HepG2 (cell line): ENCODE measurements around the gene PALM. TPM values are rescaled to one million over a fixed set of nuclear protein-coding genes. Genes with fewer than 3 reads are reported as not detected.

Experiments
- ATAC-seq: fragments of 200-7000 bp; cut with Tn5 transposase; 3 replicates; pipeline ENCODE4 v1.9.1; 2020; ENCODE audit warnings: mild to moderate bottlenecking, moderate library complexity
- BruUV-seq: library from RNA; stranded (reverse); fragments of 400-500 nt; replicated peaks from 2 replicates; lab custom pipeline; 2021; lab: Mats Ljungman, UMichigan
- CTCF ChIA-PET: fragments of 300-600 bp; formaldehyde crosslinking; extraction: SDS; loops from one replicate; lab custom pipeline; 2021; ENCODE audit warnings: low total read pairs, inconsistent platforms, low intra/inter-chr PET ratio; lab: Yijun Ruan, JAX
- POLR2A ChIA-PET: fragments of 350-600 bp; sonication (Branson Sonifier 250); formaldehyde crosslinking; loops from one replicate; lab custom pipeline; 2020; ENCODE audit warnings: antibody characterized with exemption, inconsistent platforms; lab: Yijun Ruan, JAX
- DNase-seq: peaks from one replicate; pipeline ENCODE4 v3.0.0-alpha.2; 2015; ENCODE audit warnings: low spot score
- FAIRE-seq: peaks from 3 replicates; lab custom pipeline; 2011; peaks lifted over from hg19 to GRCh38; lab: Jason Lieb, UNC
- H2AFZ ChIP-seq: one replicate; pipeline ENCODE4 v1.6.1; 2011; ENCODE audit warnings: low read length, inconsistent platforms
- H3K27ac ChIP-seq: fragments of 300-600 bp; 3 replicates; pipeline ENCODE4 v1.8.0; 2011; ENCODE audit warnings: mixed run types, mild to moderate bottlenecking, mixed read lengths, low read length, inconsistent platforms; ENCODE audit not compliant: insufficient read depth; ENCODE audit errors: extremely low read length
- H3K27me3 ChIP-seq, 2 experiments: fragments of 200-600 bp in 1 of 2; 2 replicates in 1 of 2; 3 replicates in 1 of 2; pipeline versions ENCODE4 v1.6.0 to v1.8.0; 2011; ENCODE audit warnings: low read length in 2 of 2, mild to moderate bottlenecking in 2 of 2, moderate library complexity in 2 of 2, inconsistent platforms in 1 of 2; ENCODE audit not compliant: insufficient read depth in 2 of 2, control insufficient read depth in 1 of 2
- H3K36me3 ChIP-seq, 2 experiments: fragments of 200-600 bp in 1 of 2; replicated peaks in 1 of 2; 2 replicates in 1 of 2; 3 replicates in 1 of 2; pipeline versions ENCODE4 v1.5.1 to v1.8.0; 2011; ENCODE audit warnings: low read length in 2 of 2, inconsistent platforms in 1 of 2; ENCODE audit not compliant: insufficient read depth in 2 of 2, control insufficient read depth in 1 of 2
- H3K4me1 ChIP-seq: 2 replicates; pipeline ENCODE4 v1.5.1; 2012; ENCODE audit warnings: low read length, inconsistent platforms; ENCODE audit not compliant: insufficient read depth
- H3K4me2 ChIP-seq: 2 replicates; pipeline ENCODE4 v1.6.0; 2011; ENCODE audit warnings: low read depth, low read length, inconsistent platforms
- H3K4me3 ChIP-seq, 3 experiments: fragments of 200-600 bp in 1 of 3; sonication (generic), shearing (Covaris generic) in 1 of 3; replicated peaks in 1 of 3; 2 replicates each; pipeline ENCODE4 v1.5.1; 2011 to 2016; ENCODE audit warnings: low read length in 3 of 3, inconsistent platforms in 2 of 3, low read depth in 2 of 3, mild to moderate bottlenecking in 2 of 3, control low read depth in 1 of 3, mixed read lengths in 1 of 3; ENCODE audit not compliant: insufficient read depth in 1 of 3
- H3K79me2 ChIP-seq: one replicate; pipeline ENCODE4 v1.6.1; 2011; ENCODE audit warnings: low read length, inconsistent platforms; ENCODE audit not compliant: insufficient read depth
- H3K9ac ChIP-seq: 2 replicates; pipeline ENCODE4 v1.6.0; 2011; ENCODE audit warnings: mild to moderate bottlenecking, low read depth, low read length, inconsistent platforms; ENCODE audit not compliant: insufficient read depth
- H3K9me3 ChIP-seq: 2 replicates; pipeline ENCODE4 v1.5.1; 2012; ENCODE audit warnings: mild to moderate bottlenecking, low read length
- H4K20me1 ChIP-seq: 2 replicates; pipeline ENCODE4 v1.6.0; 2011; ENCODE audit warnings: inconsistent platforms, mild to moderate bottlenecking, low read length, moderate library complexity; ENCODE audit not compliant: insufficient read depth
- ATM ChIP-seq: fragments of 450-650 bp; IDR thresholded peaks from 2 replicates; pipeline ENCODE4 v1.7.1; 2017; ENCODE audit warnings: mild to moderate bottlenecking, borderline replicate concordance
- DPF2 ChIP-seq: sonication (generic); formaldehyde crosslinking; IDR thresholded peaks from 2 replicates; pipeline ENCODE4 v1.4.0; 2020; ENCODE audit warnings: mild to moderate bottlenecking, low read depth, missing genetic modification reagents, borderline replicate concordance
- FOXC1 ChIP-seq: sonication (generic); formaldehyde crosslinking; IDR thresholded peaks from 2 replicates; pipeline ENCODE4 v1.8.0; 2022; ENCODE audit warnings: mild to moderate bottlenecking, missing genetic modification reagents, borderline replicate concordance
- GABPB1 ChIP-seq: IDR thresholded peaks from 2 replicates; pipeline ENCODE4 v1.6.1; 2016; ENCODE audit warnings: mild to moderate bottlenecking, missing genetic modification reagents, moderate library complexity, missing compliant biosample characterization
- KDM1A ChIP-seq: IDR thresholded peaks from 2 replicates; pipeline ENCODE4 v1.6.1; 2016; ENCODE audit warnings: missing compliant biosample characterization
- MAF1 ChIP-seq: sonication (generic); formaldehyde crosslinking; IDR thresholded peaks from 2 replicates; pipeline ENCODE4 v1.5.0; 2020; ENCODE audit warnings: missing genetic modification reagents, borderline replicate concordance
- NR3C1 ChIP-seq: sonication (generic); formaldehyde crosslinking; IDR thresholded peaks from 2 replicates; pipeline ENCODE4 v1.4.0; 2020; ENCODE audit warnings: missing genetic modification reagents
- PPARG ChIP-seq: conservative IDR thresholded peaks from 2 replicates; pipeline ENCODE4 v1.6.1; 2016; ENCODE audit warnings: missing biosample characterization, missing genetic modification reagents
- SYNCRIP ChIP-seq: fragments of 200-400 bp; formaldehyde crosslinking; IDR thresholded peaks from 2 replicates; pipeline ENCODE4 v1.6.1; 2018; ENCODE audit warnings: mild to moderate bottlenecking, low read depth, low read length; ENCODE audit not compliant: insufficient read depth
- ZBTB40 ChIP-seq, 2 experiments: fragments of 450-650 bp in 1 of 2; sonication (generic) in 1 of 2; formaldehyde crosslinking in 1 of 2; IDR thresholded peaks; 2 replicates each; pipeline versions ENCODE4 v1.6.1 to v1.8.0; 2016 to 2022; ENCODE audit warnings: antibody characterized with exemption in 1 of 2, mild to moderate bottlenecking in 1 of 2, missing genetic modification reagents in 1 of 2
- ZNF280D ChIP-seq: sonication (generic); formaldehyde crosslinking; IDR thresholded peaks from 2 replicates; pipeline ENCODE4 v1.5.1; 2020; ENCODE audit warnings: mild to moderate bottlenecking, missing genetic modification reagents
- WGBS: methylation state at CpG from one replicate; pipeline ENCODE4 v1.1.6; 2017; ENCODE audit warnings: low lambda C conversion rate; 5-methylcytosine and 5-hydroxymethylcytosine counted together
- in situ Hi-C: cut with HindIII; loops from 2 replicates; pipeline ENCODE4 v1.10.0; 2017; ENCODE audit warnings: low pct_unique_long_range_greater_than_20kb; ENCODE audit not compliant: extremely low pct_ligation_motif_present
- intact Hi-C: fragments of 100-400 bp; cut with micrococcal nuclease; formaldehyde crosslinking; loops from one replicate; pipeline ENCODE4 v1.10.0; 2022; ENCODE audit not compliant: unreplicated experiment
- polyA plus RNA-seq, 8 experiments: library from polyadenylated mRNA; depleted of rRNA in 3 of 8; stranded (reverse) in 7 of 8; unstranded in 1 of 8; fragments of >200 nt; fragmentation: Illumina TruSeq in 4 of 8; extraction: Trizol in 4 of 8; gene quantifications; 2 replicates each; pipeline versions ENCODE4 v1.2.1 to v1.2.3, GENCODE V29; 2011 to 2016; ENCODE audit warnings: low read depth in 4 of 8, missing spikeins in 1 of 8, mixed read lengths in 1 of 8; ENCODE audit not compliant: insufficient read depth in 1 of 8
- total RNA-seq, 5 experiments: library from RNA; depleted of rRNA; stranded (reverse); fragments of >200 nt; fragmentation: Illumina TruSeq; extraction: Trizol; gene quantifications; 2 replicates each; pipeline ENCODE4 v1.2.3, GENCODE V29; 2016; ENCODE audit warnings: low read depth in 1 of 5

PALM gene
- total and polyA plus RNA-seq, 2 of the 13 experiments (the other 11 are each of a cell fraction or from before 2014, with no cell fraction given): 4.0 to 9.7 TPM

DNA sequence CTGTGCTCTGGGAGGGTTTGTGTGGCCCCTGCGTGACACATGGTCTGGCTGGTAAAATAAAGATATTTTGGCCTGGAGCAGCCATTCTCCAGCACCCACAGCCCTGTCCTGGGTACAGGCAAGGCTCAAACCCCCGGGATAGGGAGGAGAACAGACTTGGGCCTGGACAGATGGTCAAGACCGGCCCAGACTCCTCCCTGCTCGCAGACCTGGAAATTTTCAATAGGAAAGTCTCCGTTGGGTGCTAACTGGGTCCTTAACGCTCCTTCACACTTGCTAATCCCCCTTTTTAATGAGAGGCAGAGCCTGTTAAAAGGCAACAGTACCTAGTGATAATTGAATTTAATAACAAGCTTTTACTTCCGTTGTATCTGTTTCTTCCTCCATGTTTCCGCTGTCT lies 2.5 kb downstream of the PALM start (continued):
- TF ChIP-seq ZBTB40 (IDR thresholded peaks at IDR 0.05): no peak
- TF ChIP-seq ZBTB40 (CRISPR knock-in tag; IDR thresholded peaks at IDR 0.05): no peak
- no peak for TF ChIP-seq NR3C1 (CRISPR knock-in tag)

GRCh38 chr19:715347-715746 lies 6.6 kb downstream of the PALM start:
- Histone ChIP-seq H4K20me1 (no peaks in the 10 kb centered on the region), H3K4me2 (no peak overlapping the region), H3K4me1 (peaks cover 44% of the 10 kb centered on the region), H3K36me3 (no peaks in the 10 kb centered on the region), H3K9me3 (0 out of 2 replicates have a peak, but pooled peaks cover 4% of the 10 kb centered on the region), H3K27me3 (no peaks in the 10 kb centered on the region), H3K4me3 (no peak overlapping the region), H2AFZ (no peak overlapping the region), H3K27ac (no peak overlapping the region), H3K9ac (no peak overlapping the region), H3K79me2 (no peaks in the 10 kb centered on the region)
- ChIA-PET CTCF (interaction anchor here (1.3 kb wide), 1 partner anchor 8 kb away, joined by 3 read pairs; no protein-coding TSS in a partner anchor), POLR2A (no interaction called here)
- intact Hi-C loops (no loop called here), in situ Hi-C loops (no loop called here)
- FAIRE-seq (no peak), DNase-seq (no peak), ATAC-seq (no peak)
- WGBS: 76% methylated on average over 3 of the region's 3 CpGs
- no TSS peak for BruUV-seq
- no peak for TF ChIP-seq SYNCRIP
- no peak for TF ChIP-seq GABPB1 (CRISPR knock-in tag)
- no peak for TF ChIP-seq ATM
- no peak for TF ChIP-seq FOXC1 (CRISPR knock-in tag)
- TF ChIP-seq DPF2 (CRISPR knock-in tag): no peak
- no peak for TF ChIP-seq MAF1 (CRISPR knock-in tag)
- TF ChIP-seq ZNF280D (CRISPR knock-in tag): peak; percentile 93
- no peak for TF ChIP-seq PPARG
- 0 out of 2 replicates have a peak, but pooled peaks have one; percentile 36 for TF ChIP-seq KDM1A (CRISPR knock-in tag)
